GM12892 (cell line): ENCODE measurements around the gene TRPM7.

ENCODE experiments used
- POLR2A ChIP-seq: IDR thresholded peaks from 2 replicates; pipeline ENCODE4 v1.6.1; 2011; ENCODE audit warnings: low read depth, low read length, control low read depth
- POLR2AphosphoS5 ChIP-seq: IDR thresholded peaks from 2 replicates; pipeline ENCODE4 v1.6.1; 2011; ENCODE audit warnings: low read depth, low read length, control low read depth
- TAF1 ChIP-seq: IDR thresholded peaks from 2 replicates; pipeline ENCODE4 v1.6.1; 2011; ENCODE audit warnings: low read depth, mild to moderate bottlenecking, control low read depth, low read length, borderline replicate concordance

GRCh38 chr15:50577492-50577891 is 109.1 kb downstream of the TRPM7 start:
- TF ChIP-seq POLR2AphosphoS5 = no peak
- no peak for TF ChIP-seq TAF1
- no peak for TF ChIP-seq POLR2A
